Glutamatergic neuron (in vitro differentiated cells): Measurements from ENCODE around the gene GPNMB. TPM values are rescaled to one million over a fixed set of nuclear protein-coding genes. Genes with fewer than 3 reads are reported as not detected.

ENCODE experiments used
- DNase-seq: peaks from one replicate; pipeline ENCODE4 v3.0.0; 2022
- H3K27ac Mint-ChIP-seq: one replicate; pipeline ENCODE4 v1.8.0; 2020; ENCODE audit warnings: mild to moderate bottlenecking, mixed read lengths, inconsistent platforms; ENCODE audit not compliant: unreplicated experiment
- H3K27me3 Mint-ChIP-seq: one replicate; pipeline ENCODE4 v1.8.0; 2020; ENCODE audit warnings: mild to moderate bottlenecking, moderate library complexity, mixed read lengths, inconsistent platforms; ENCODE audit not compliant: unreplicated experiment
- H3K36me3 Mint-ChIP-seq: one replicate; pipeline ENCODE4 v1.8.0; 2020; ENCODE audit warnings: mild to moderate bottlenecking, mixed read lengths, inconsistent platforms; ENCODE audit not compliant: unreplicated experiment
- H3K4me1 Mint-ChIP-seq: one replicate; pipeline ENCODE4 v1.8.0; 2020; ENCODE audit warnings: mild to moderate bottlenecking, low read depth, mixed read lengths, inconsistent platforms; ENCODE audit not compliant: unreplicated experiment
- H3K4me3 Mint-ChIP-seq: one replicate; pipeline ENCODE4 v1.8.0; 2020; ENCODE audit warnings: mild to moderate bottlenecking, mixed read lengths, inconsistent platforms; ENCODE audit not compliant: unreplicated experiment
- H3K9me3 Mint-ChIP-seq: one replicate; pipeline ENCODE4 v1.8.0; 2020; ENCODE audit warnings: mild to moderate bottlenecking, moderate library complexity, mixed read lengths, inconsistent platforms; ENCODE audit not compliant: unreplicated experiment
- total RNA-seq: library from RNA; stranded (reverse); fragmentation: NEBNext Ultra II Directional; extraction: Animal tissue kit (Norgen Biotek cat#: 25700); gene quantifications from one replicate; pipeline ENCODE4 v1.2.1, GENCODE V29; 2021; ENCODE audit not compliant: unreplicated experiment
- TF ChIP-seq, protein P1 (sequence below): fragments of 200-600 bp; sonication (generic); IDR thresholded peaks from one replicate; pipeline ENCODE4 v1.5.0; 2021; ENCODE audit not compliant: partially characterized antibody, unreplicated experiment

The GPNMB gene
- total RNA-seq, 1 donor from 2014 or later = not detected

DNA sequence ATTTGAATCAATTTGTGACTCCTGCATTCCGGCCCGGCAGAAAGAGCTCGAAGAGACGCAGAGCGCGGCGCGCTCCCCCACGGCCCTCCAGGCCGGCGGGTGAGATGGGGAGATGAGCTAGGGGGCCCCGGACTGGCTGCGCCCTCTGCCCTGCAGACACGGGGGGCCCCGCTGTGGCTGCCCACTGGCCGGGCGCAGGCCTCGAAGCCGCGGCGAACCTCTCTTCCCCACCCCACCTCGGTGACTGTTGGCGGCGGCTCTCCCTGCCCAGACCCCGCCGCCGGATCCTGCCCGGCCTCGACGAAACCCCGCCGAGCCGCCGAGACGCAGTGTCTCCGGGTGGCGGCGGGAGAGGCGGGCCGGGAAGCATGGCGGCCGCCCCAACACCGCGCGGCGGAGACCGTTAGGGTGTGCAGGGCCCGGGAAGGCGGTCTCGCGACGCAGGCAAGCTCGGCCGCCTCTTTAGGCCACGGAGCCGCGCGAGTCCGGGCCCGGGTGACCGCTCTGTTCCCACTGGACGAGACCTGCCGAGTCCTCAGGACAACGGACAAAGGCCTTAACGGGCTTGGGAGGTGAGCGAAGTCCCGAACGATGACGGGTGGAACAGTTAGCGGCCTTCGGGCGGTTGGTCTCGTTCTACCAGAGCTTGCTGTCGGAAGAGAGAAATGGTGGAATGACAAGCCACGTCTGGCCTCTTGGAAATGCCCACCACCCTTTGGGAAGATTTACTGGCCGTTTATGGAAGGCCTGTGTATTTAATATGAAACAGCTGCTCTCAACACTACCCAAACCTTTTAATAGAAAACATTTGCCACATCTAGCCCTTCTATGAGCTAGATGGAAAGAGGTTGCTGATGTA is 40.4 kb upstream of the GPNMB start:
- peak; percentile 49 for DNase-seq

DNA sequence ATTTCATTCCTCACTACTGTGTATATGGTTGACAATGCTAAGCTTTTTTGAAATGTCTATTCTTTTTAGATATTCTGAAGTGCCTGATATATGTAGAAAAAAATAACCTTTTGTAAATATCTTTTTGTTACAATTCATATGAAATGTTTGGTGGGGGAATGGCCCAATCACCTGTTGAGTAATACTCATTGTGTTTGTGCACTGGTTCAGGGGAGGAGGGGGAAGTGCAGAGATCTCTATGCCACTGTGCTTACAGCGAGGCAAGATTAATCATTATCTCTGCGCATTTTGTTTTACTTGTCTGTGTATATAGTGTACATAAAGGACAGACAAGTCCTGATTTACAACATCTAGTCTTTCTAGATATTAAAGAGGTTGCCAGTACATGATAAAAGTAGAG is 39.6 kb upstream of the GPNMB start:
- Mint-ChIP-seq H3K4me3 (no peak overlapping the region), H3K27me3 (no peaks in the 10 kb centered on the region), H3K9me3 (no peaks in the 10 kb centered on the region), H3K36me3 (peaks cover 4% of the 10 kb centered on the region), H3K27ac (no peak overlapping the region), H3K4me1 (peaks cover 4% of the 10 kb centered on the region)
- no peak for DNase-seq
- TF ChIP-seq, protein P1, sequence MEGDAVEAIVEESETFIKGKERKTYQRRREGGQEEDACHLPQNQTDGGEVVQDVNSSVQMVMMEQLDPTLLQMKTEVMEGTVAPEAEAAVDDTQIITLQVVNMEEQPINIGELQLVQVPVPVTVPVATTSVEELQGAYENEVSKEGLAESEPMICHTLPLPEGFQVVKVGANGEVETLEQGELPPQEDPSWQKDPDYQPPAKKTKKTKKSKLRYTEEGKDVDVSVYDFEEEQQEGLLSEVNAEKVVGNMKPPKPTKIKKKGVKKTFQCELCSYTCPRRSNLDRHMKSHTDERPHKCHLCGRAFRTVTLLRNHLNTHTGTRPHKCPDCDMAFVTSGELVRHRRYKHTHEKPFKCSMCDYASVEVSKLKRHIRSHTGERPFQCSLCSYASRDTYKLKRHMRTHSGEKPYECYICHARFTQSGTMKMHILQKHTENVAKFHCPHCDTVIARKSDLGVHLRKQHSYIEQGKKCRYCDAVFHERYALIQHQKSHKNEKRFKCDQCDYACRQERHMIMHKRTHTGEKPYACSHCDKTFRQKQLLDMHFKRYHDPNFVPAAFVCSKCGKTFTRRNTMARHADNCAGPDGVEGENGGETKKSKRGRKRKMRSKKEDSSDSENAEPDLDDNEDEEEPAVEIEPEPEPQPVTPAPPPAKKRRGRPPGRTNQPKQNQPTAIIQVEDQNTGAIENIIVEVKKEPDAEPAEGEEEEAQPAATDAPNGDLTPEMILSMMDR = no peak

More for the DNA sequence above, 40.4 kb upstream of the GPNMB start:
- TF ChIP-seq, protein P1 = no peak
- Mint-ChIP-seq H3K4me1 (peaks cover 4% of the 10 kb centered on the region), H3K36me3 (peaks cover 4% of the 10 kb centered on the region), H3K27ac (no peak overlapping the region), H3K4me3 (peak overlapping the region; percentile 64), H3K27me3 (no peaks in the 10 kb centered on the region), H3K9me3 (no peaks in the 10 kb centered on the region)

DNA sequence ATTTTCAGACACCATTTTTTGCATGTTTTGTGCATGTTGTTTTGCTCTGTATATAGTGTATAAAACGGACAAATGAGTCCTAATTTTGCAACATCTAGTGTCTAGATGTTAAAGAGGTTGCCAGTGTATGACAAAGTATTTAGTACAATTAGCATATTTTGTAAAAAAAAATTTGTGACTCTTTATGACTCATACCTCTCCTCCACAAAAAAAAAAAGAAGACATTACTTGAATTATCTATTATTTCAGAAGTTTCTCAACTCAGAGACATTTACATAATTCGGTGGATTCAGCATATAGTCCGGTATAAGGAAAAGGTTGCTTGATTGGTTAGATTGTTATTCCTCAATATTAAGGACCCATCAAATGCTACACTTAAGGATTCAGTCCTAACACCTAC is 38.7 kb upstream of the GPNMB start:
- DNase-seq = no peak
- no peak overlapping the region for H3K4me3 Mint-ChIP-seq

DNA sequence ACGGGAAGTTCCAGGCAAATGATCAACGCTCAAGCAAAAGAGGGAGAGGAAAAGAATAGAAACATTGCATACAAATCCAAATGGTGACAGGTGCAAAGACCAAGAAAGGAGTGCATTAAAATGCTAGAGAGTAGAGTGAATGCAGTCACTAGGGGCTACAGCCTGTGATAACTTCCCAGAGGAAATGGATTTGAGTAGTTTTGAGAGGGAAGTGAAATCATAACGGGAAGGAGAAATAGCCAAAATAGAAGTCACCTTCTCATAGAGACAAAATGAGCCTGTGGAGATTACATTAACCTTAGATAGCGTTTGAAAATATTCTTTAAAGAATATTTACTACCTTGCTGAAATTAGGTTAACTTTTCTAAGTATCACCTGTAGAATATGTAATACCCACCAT is 38.3 kb upstream of the GPNMB start:
- Mint-ChIP-seq H3K4me1 (peaks cover 4% of the 10 kb centered on the region), H3K27me3 (no peaks in the 10 kb centered on the region), H3K4me3 (no peak overlapping the region), H3K27ac (no peak overlapping the region), H3K9me3 (no peaks in the 10 kb centered on the region), H3K36me3 (peaks cover 4% of the 10 kb centered on the region)
- DNase-seq = no peak
- TF ChIP-seq, protein P1 = no peak

More for the DNA sequence above, 38.7 kb upstream of the GPNMB start:
- Mint-ChIP-seq H3K4me1 (peaks cover 4% of the 10 kb centered on the region), H3K27ac (no peak overlapping the region), H3K9me3 (no peaks in the 10 kb centered on the region), H3K27me3 (no peaks in the 10 kb centered on the region), H3K36me3 (peaks cover 4% of the 10 kb centered on the region)
- TF ChIP-seq, protein P1 = no peak

DNA sequence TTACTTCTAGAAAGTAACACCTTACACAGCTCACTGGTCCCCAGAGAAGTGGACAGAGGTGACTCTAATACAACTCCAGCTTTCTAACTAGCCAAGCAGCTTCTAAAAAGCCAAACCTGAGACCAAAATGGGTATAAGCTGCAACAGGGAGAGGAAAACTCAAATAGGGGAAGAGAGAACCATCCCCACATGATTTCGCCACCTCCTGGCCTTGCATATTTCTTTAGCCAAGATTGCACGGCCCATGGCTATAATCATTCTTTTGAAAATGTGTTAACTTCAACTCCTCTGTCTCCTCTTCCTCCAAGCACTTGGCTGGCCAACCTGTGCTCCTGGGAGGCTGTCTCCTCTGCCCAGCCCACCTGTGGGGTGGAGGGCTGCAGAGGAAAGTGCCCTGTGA is 36.1 kb upstream of the GPNMB start:
- H3K4me1 Mint-ChIP-seq = peaks cover 4% of the 10 kb centered on the region
- H3K4me3 Mint-ChIP-seq = no peak overlapping the region
- peaks cover 2% of the 10 kb centered on the region for H3K36me3 Mint-ChIP-seq
- no peaks in the 10 kb centered on the region for H3K27me3 Mint-ChIP-seq
- TF ChIP-seq, protein P1 = no peak
- no peak overlapping the region for H3K27ac Mint-ChIP-seq
- no peak for DNase-seq
- H3K9me3 Mint-ChIP-seq = no peaks in the 10 kb centered on the region
